IPS-NIHi11 (cell line): ENCODE results near the gene KDM4B.

Experiments used
- DNase-seq: peaks from one replicate; pipeline ENCODE4 v3.0.0; 2012; ENCODE audit warnings: mixed read lengths, low spot score

KDM4B gene

GRCh38 chr19:5137114-5137513 is 168.2 kb downstream of the KDM4B start:
- DNase-seq: no peak

GRCh38 chr19:5137571-5138124 is 168.7 kb downstream of the KDM4B start:
- peak; percentile 90 for DNase-seq

GRCh38 chr19:5138606-5139582 is 170.0 kb downstream of the KDM4B start:
- DNase-seq: no peak

GRCh38 chr19:5139583-5140325 is 170.8 kb downstream of the KDM4B start:
- DNase-seq: no peak

GRCh38 chr19:5141129-5141849 is 172.4 kb downstream of the KDM4B start:
- no peak for DNase-seq

- DNase-seq: no peak
Observed at GRCh38 chr19:5141850-5142724, 173.2 kb downstream of the KDM4B start.

GRCh38 chr19:5142725-5143097 is 173.8 kb downstream of the KDM4B start:
- no peak for DNase-seq

- DNase-seq: no peak
Observed at GRCh38 chr19:5143471-5144411, 174.8 kb downstream of the KDM4B start.

GRCh38 chr19:5144545-5145179 is 175.7 kb downstream of the KDM4B start:
- DNase-seq: no peak

- no peak for DNase-seq
Observed at GRCh38 chr19:5145521-5146511, 176.9 kb downstream of the KDM4B start.

GRCh38 chr19:5147074-5147977 is 178.4 kb downstream of the KDM4B start:
- DNase-seq: no peak

GRCh38 chr19:5147978-5148793 is 179.3 kb downstream of the KDM4B start:
- DNase-seq: no peak

- no peak for DNase-seq
Observed at GRCh38 chr19:5148794-5149190, 179.9 kb downstream of the KDM4B start.

GRCh38 chr19:5149508-5149907 is 180.6 kb downstream of the KDM4B start:
- no peak for DNase-seq

- no peak for DNase-seq
Observed at GRCh38 chr19:5149932-5150901, 181.3 kb downstream of the KDM4B start.
